Activated CD4-positive, alpha-beta T cell treated with anti-CD3 and anti-CD28 coated beads for 1 hour (primary cell): Measurements from ENCODE around the gene SPECC1L.

Experiments
- DNase-seq: peaks from one replicate; pipeline ENCODE4 v3.0.0-alpha.2; 2020

SPECC1L gene

DNA sequence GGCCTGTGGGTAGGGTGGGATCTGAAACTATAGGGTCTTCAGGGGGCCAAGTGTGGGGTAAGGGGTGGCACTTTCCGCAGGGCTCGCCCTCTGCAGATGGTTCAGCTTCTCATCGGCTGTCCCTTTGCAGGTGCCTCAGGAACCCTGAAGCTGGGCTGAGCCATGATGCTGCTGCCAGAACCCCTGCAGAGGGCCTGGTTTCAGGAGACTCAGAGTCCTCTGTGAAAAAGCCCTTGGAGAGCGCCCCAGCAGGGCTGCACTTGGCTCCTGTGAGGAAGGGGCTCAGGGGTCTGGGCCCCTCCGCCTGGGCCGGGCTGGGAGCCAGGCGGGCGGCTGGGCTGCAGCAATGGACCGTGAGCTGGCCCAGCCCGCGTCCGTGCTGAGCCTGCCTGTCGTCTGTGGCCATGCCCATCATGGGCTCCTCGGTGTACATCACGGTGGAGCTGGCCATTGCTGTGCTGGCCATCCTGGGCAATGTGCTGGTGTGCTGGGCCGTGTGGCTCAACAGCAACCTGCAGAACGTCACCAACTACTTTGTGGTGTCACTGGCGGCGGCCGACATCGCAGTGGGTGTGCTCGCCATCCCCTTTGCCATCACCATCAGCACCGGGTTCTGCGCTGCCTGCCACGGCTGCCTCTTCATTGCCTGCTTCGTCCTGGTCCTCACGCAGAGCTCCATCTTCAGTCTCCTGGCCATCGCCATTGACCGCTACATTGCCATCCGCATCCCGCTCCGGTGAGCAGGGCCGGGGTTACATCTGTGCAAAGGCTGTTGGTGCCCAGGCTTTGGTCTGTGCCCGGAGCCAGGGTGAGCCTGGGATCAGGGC is 162.6 kb downstream of the SPECC1L start:
- DNase-seq: no peak

DNA sequence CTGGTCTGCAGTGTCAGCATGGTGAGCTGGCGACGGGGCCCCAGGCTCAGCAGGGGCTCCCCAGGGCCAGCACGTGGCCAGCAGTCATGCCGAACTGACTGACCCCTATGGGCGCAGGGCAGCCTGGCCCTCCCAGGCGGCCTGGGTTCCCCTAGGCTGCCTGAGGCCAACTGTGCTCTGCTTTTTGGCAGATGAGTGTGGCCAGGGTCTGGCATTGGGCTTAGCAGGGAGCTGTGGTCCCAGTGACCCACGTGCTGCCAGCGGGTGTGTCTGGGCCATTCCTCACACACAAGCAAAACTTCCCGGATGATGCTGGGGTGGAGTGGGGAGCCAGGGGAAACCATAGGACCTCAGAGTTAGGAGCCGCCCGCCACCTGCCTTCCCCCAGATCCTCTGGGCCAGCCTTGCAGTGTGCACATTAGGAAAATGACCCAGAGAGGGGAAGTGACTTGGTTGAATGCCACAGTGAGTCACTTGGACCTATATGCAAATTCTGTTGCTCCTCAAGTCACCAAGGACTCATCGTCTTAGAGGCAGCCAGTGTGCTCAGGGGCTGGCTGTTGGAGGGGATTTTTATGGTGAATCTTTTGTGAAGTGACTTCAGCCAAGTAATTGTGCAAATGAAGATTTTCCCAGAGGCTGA is 163.3 kb downstream of the SPECC1L start:
- DNase-seq: peak; percentile 27

DNA sequence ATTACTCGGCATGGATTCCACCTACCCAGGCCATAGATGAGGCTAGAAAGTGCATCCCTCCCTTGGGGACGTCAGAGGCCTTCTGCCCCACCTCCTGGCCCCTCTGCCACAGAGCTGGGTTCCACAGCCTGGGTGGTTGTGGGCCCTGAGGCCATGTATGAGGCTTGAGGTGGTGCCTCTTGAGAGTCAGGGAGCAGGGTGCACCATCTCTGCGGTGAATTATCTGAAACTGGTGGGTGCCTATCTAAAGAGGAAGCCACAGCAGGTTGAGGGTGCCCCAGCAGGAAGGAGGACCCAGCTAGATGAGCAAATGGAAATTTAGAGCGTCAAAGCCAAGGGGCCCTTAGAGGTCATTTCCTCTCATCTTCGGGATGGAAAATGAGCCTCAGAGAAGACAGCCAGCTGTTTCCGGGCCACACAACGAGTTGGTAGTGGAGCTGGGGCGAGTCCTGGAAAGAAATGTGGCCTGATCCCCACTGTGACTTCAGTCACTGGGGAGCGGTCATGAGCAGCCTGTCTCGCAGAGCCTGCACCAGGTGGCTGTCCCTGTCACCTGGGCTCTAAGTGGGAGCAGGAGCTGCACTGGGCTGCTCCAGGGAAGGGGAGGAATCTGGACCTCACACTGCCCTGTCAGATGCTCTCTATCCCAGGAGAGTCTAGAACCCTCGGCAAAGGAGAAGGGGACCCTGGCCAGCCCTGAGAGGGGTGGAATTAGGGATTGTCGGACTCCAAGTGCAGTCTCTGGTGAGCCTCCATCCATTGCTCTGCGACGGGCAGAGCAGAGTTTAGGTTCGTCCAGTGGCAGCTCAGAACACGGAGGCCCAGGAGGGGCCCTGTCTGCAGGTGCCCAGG is 164.1 kb downstream of the SPECC1L start:
- peak; percentile 73 for DNase-seq

DNA sequence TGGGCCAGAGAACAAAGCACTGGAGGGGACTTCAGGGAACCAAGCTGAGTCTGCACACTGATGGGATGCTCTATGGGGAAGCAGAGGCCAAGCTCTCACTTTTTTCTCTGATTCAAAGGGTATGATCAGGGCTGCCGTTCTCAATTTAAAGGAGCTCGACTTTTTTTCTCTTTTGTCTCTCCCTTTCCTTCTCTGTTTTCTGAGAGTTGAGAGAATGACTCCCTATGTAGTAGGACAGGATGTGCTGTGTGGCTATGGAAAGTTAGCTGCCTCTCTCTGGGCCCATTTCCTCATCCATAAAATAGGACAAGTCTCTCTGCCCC is 164.7 kb downstream of the SPECC1L start:
- no peak for DNase-seq

DNA sequence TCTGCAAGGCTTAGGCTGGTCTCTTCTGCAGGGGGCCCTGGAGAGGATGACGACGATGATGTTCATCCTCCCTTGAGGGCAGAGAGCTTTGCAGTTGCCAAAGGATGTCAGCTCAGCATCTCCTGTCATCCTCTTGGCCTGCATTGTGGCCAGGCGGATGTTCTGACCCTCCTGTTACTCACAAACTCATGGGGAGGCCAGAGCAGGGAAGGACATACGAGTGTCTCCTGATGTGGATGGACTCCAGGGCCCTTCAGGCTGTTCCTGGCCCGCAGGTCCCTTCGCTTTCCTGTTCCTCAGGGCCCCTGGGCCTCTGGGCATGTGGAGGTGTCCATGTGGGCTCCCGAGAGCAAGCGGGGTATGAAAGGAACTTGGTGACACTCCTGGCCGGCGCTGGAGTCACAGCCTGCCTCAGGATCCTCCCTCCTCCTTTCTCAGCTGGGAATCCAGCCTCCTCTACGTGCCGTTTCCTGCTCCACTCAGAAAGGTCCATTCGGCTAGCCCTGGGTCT is 165.3 kb downstream of the SPECC1L start:
- DNase-seq: no peak

DNA sequence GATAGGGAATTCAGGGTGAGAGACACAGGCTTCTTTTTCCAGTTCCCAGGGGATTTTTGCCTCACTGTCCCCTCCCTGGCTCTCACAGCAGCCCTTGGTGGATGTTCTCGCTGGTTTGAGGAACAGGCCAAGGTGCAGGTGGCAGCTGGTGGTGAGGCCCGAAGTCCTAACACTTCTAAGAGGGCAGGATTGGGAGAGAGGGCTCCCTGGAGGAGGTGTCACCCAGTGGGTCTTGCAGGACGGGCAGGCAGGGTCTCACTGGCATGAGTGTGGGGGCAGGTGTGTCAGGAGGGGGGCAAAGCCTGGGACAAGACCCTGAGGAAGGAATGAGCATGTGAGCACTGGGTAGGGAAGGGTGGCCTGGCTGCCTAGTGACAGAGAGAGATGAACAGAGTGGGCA is 165.9 kb downstream of the SPECC1L start:
- no peak for DNase-seq

DNA sequence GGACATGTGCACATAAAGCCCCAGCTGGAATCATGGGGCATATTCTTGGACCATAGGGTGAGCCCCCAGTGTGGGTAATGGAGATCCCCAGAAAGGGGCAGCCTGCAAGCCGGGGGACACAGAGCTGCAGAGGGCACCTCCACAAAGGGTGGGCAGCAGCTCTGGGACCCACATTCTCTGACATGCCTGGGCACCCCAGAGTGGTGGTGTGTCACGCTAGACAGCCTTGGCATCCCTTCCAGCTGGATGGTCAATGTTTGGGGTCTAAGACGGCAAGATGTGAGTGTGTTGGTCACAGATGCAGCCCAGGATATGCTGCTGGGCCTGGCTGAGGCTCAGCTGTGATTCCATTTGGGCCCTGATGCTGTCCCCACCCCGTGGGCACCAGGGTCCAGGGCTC is 166.5 kb downstream of the SPECC1L start:
- DNase-seq: no peak

DNA sequence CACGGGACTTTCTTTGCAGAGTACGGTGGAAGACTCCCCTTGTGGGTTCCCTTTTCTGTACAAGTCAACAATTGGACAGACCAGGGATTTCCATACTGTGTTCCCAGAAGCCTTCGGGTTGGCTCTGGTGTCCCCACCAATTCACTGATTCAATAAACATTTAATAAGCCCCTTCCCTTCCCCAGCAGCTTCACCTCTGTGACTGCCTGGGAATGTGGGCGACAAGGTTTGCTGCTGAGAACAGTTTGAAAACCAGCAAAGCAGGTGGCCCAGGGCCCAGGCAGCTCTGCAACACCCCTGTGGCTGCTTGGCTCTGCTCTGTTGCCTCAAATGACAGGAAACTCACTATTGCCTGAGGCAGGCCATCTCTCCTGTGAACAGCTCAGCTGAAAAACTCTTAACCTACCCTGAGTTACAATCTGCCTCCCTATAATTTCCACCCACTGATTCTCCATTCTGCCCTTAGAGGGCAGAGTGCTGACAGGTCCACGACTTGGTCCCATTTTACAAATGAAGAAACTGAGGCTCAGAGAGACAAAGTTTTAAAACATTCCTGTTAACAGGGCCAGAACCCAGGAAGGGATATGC is 167.2 kb downstream of the SPECC1L start:
- no peak for DNase-seq

DNA sequence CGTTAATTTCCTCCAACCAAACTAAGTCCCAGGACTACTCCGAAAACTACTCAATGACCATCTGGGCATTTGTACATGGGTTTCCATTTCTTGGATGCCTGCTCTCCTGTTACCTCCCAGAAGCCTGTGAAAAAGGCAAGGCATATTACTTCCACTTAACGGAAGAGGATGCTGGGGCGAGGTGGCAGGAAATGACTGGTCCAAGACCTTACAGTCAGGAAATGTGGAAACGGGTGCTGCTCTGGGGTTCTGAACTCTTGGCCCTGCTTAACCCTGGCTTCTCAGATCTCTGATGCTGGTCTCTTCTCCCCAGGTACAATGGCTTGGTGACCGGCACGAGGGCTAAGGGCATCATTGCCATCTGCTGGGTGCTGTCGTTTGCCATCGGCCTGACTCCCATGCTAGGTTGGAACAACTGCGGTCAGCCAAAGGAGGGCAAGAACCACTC is 169.7 kb downstream of the SPECC1L start:
- no peak for DNase-seq

DNA sequence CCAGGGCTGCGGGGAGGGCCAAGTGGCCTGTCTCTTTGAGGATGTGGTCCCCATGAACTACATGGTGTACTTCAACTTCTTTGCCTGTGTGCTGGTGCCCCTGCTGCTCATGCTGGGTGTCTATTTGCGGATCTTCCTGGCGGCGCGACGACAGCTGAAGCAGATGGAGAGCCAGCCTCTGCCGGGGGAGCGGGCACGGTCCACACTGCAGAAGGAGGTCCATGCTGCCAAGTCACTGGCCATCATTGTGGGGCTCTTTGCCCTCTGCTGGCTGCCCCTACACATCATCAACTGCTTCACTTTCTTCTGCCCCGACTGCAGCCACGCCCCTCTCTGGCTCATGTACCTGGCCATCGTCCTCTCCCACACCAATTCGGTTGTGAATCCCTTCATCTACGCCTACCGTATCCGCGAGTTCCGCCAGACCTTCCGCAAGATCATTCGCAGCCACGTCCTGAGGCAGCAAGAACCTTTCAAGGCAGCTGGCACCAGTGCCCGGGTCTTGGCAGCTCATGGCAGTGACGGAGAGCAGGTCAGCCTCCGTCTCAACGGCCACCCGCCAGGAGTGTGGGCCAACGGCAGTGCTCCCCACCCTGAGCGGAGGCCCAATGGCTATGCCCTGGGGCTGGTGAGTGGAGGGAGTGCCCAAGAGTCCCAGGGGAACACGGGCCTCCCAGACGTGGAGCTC is 170.2 kb downstream of the SPECC1L start:
- no peak for DNase-seq

DNA sequence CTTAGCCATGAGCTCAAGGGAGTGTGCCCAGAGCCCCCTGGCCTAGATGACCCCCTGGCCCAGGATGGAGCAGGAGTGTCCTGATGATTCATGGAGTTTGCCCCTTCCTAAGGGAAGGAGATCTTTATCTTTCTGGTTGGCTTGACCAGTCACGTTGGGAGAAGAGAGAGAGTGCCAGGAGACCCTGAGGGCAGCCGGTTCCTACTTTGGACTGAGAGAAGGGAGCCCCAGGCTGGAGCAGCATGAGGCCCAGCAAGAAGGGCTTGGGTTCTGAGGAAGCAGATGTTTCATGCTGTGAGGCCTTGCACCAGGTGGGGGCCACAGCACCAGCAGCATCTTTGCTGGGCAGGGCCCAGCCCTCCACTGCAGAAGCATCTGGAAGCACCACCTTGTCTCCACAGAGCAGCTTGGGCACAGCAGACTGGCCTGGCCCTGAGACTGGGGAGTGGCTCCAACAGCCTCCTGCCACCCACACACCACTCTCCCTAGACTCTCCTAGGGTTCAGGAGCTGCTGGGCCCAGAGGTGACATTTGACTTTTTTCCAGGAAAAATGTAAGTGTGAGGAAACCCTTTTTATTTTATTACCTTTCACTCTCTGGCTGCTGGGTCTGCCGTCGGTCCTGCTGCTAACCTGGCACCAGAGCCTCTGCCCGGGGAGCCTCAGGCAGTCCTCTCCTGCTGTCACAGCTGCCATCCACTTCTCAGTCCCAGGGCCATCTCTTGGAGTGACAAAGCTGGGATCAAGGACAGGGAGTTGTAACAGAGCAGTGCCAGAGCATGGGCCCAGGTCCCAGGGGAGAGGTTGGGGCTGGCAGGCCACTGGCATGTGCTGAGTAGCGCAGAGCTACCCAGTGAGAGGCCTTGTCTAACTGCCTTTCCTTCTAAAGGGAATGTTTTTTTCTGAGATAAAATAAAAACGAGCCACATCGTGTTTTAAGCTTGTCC is 171.0 kb downstream of the SPECC1L start:
- no peak for DNase-seq

DNA sequence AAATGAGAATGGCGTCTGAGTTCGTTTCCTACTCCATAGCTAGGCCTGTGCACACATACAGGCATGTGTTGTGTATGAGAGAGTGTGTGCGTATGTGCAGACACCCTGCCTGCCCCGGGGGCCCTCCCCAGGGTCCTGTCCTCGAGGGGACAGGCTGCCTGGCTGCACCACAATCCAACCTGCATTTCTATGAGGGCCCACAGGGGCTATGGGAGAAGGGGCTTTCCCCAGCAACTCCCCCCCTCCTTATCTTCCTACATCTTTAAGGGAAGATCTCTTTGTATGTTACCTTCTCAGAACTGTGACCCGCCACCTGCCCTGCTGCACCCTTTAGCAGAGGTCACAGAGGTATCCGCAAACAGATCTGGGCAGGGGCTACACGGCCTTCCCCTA is 171.7 kb downstream of the SPECC1L start:
- no peak for DNase-seq

DNA sequence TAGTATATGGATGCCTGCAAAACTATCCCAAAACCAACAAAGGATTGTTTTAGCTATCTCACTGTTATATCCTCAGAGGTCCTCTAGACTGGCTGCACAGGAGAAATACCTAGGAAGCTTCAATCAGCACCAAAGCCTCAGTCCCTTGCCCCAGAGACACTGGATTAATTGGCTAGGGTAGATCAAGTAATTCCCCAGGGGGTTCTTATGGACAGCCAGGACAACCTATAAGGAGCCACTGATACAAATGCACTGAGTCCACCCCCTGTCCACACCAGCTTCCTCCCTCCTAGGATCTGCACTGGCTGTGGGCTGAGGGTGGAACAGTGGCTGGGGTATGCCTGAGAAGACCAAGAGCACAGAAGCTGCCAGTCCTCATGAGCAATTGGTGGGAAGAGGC is 173.0 kb downstream of the SPECC1L start:
- no peak for DNase-seq

DNA sequence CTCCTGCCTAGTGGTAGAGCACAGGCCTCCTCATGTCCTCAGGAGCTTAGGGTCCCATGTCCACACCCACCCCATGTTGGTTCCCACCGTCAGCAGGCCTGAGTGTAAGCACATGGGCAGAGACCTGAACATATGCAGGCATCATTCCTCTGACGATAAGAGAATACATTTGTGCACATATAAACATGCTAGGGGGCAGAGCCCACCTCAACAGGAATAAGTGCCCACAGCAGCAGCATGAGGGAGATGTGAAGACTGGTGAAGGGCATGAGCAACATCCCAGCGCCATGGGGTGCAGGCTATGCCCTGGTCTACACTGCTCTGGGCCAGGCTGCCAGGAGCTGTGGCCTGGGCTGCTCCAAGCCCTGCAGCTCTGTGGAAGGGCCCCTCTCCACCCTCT is 173.6 kb downstream of the SPECC1L start:
- no peak for DNase-seq

DNA sequence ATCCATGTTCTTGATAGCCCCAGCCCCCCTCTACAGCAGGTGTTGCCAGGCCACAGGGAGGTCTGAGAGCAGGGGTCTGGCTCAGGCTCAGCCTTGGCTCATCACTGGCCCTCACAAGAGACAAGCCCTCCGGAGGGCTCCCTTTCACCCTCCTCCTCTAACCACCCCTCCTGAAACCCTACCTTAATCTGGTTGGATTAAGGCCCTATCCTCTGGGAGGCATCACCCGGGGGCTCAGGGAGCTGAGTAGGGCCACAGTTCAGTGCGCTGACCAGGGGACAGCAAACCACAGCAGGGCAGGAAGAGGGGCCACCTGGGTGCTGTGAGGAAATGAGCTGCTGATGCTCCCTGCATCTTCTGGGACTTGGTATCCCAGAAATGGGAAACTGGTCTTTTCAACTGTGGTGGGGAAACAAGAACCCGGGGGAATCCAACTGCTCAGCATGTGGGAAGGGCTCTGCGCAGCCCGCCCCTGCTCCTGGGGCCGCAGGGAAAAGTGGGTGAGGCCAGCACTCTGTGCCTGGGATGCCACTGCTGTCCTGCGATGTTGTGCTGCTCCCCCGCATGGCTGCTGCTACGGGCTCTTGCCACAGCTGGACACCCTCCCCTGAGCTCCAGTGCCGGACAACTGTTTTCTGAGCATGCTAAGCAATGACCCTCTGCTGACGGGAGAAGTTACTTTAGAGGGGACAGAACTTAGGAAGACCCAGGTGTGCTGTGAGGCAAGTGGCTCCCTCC is 174.3 kb downstream of the SPECC1L start:
- no peak for DNase-seq

DNA sequence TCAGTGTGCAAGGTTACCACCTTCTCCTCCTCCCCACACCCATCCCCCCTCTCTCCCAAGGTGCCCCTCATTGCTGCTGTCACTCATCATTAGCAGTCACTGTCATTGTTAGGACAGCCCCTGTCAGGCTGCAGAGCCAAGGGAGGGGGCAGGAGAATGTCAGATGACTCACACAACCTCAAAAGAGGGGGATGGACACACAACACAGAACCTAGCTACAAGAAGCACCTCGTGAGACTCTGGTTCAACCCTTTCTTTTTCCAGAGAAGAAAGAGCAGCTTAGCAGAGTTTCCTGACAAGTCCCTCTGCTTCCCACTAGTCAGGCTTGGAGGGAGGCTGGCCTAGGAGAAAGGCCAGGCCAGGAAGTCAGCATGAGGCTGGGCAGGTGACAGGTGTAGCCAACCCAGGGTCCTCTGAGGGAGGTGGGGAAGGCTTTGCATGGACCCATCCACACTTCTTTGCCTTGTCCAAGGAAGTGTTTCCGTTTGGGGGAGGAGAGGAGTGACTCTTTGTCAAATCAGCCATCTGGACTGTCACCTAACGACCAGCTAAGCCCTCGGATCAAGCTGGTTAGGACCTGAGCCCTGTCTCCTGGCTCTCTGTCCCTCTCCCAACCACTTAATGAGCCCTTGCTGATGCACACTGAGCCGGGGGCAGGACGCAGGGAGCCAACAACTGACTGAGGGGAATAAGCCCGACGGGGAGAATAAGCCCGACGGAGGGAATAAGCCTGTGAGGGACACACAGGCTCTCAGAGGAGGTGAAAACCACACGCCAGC is 175.0 kb downstream of the SPECC1L start:
- DNase-seq: no peak

DNA sequence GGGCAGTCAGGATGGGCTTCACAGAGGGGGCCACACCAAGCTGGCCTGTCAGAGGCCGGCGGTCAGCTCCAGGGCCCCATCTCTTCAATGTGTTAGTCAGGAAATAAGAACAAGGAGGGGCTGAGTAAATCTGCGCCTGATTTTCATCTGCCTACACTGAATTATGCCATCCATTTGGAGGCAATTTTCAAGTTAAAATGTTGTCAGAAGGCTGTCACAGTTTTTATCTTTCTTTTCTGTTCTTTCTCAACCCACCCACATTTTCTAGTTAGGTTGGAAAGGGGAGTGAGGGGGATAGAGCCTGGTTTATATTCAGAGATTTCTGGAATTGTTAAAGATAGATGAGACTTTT is 175.6 kb downstream of the SPECC1L start:
- DNase-seq: no peak

DNA sequence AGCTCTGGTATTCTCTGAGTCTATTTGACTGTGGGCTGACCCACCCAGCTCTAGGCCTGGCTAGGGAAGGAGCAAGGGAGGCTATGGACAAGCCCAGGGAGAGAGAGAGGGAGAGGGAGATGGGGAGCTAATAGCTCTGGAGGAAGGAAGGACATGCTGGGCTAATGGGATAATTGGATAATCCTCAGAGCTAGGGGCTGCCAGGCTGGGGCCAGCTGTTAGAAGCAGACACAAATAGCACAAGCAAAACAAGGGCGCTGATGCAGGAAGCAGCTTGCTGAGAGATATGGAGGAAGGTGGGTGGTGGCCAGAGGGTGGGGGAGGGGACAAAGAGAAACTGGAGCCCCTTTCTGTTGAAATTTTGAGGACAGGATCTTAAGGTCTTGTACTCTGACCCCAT is 180.0 kb downstream of the SPECC1L start:
- no peak for DNase-seq

DNA sequence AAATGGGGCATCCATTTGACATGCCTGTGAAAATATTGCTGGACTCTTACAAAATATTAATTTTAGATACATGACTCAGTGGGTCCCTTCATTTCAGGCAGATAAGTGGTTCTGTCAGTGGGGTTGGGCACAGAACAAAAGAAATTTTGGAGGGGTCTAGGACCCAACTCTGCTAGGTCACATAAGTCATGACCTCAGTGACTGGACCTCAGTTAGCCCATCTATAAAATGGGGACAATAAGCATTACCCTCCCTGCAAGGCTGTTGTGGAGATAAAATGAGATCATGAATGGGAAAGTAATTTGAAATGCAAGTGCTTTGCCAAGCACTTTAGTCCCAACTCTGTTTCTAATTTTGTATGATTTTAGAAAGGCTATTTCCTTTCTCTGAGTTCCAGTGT is 180.5 kb downstream of the SPECC1L start:
- DNase-seq: no peak

DNA sequence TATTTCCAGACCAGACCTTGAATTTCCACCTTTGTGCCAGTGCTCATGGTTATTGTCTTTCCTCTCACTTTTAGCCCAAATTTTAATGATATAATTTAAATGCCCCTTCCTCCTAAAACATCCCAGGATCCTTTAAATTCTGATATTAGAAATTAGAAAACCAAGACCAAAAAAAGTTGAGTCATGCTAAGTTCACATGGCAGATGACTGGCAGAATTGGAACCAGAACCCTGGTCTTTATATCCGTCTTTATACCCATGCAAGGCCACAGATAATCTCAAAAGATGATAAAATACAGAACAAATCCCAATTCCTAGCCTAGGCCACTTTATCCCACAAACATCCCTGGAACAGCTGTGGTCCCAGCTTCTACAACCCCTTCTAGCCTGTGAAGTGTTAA is 183.2 kb downstream of the SPECC1L start:
- no peak for DNase-seq
